K562 (cell line): ENCODE results near the gene FMNL2. TPM values are rescaled to one million over a fixed set of nuclear protein-coding genes. Genes with fewer than 3 reads are reported as not detected.

Experiments used
- ATAC-seq: fragments of 200-7000 bp; cut with Tn5 transposase; 3 replicates; pipeline ENCODE4 v1.9.1; 2020; ENCODE audit warnings: moderate library complexity
- BruUV-seq: library from RNA; stranded (reverse); fragments of 400-500 nt; replicated peaks from 2 replicates; lab custom pipeline; 2021; lab: Mats Ljungman, UMichigan
- CTCF ChIA-PET: fragments of 300-600 bp; formaldehyde crosslinking; extraction: SDS; loops from one replicate; lab custom pipeline; 2021; ENCODE audit warnings: low intra/inter-chr PET ratio; lab: Yijun Ruan, JAX
- POLR2A ChIA-PET: fragments of 300-600, 350-650 bp; sonication (Branson Sonifier 250); formaldehyde crosslinking; extraction: SDS; loops from one replicate; lab custom pipeline; 2021; ENCODE audit warnings: antibody characterized with exemption, inconsistent platforms; lab: Yijun Ruan, JAX
- DNase-seq, 4 experiments: peaks; one replicate each; pipeline versions ENCODE4 v3.0.0 to v3.0.0-alpha.2; 2011 to 2018; ENCODE audit warnings: low spot score in 3 of 4, mixed read lengths in 3 of 4; ENCODE audit errors: extremely low read depth in 1 of 4
- FAIRE-seq: peaks from 2 replicates; lab custom pipeline; 2011; peaks lifted over from hg19 to GRCh38; lab: Jason Lieb, UNC
- H2AFZ ChIP-seq: 2 replicates; pipeline ENCODE4 v1.6.0; 2011; ENCODE audit warnings: low read depth, low read length, control low read depth, inconsistent platforms
- H3K27ac ChIP-seq: fragments of 200-600 bp; 3 replicates; pipeline ENCODE4 v1.8.0; 2011; ENCODE audit warnings: low read depth, mild to moderate bottlenecking, control low read depth, inconsistent platforms, low read length, moderate library complexity, mixed read lengths; ENCODE audit errors: extremely low read depth
- H3K27me3 ChIP-seq, 2 experiments: fragments of 300-600 bp in 1 of 2; 2 replicates in 1 of 2; 3 replicates in 1 of 2; pipeline versions ENCODE4 v1.6.0 to v1.8.0; 2011; ENCODE audit warnings: inconsistent platforms in 2 of 2, low read length in 2 of 2, mild to moderate bottlenecking in 1 of 2, mixed read lengths in 1 of 2, moderate library complexity in 1 of 2; ENCODE audit not compliant: control insufficient read depth in 2 of 2, insufficient read depth in 2 of 2
- H3K36me3 ChIP-seq: fragments of 300-600 bp; 3 replicates; pipeline ENCODE4 v1.8.0; 2011; ENCODE audit warnings: mild to moderate bottlenecking, low read length, inconsistent platforms; ENCODE audit not compliant: control insufficient read depth, insufficient read depth
- H3K4me1 ChIP-seq, 2 experiments: fragments of 200-600 bp in 1 of 2; replicated peaks in 1 of 2; 2 replicates in 1 of 2; 3 replicates in 1 of 2; pipeline versions ENCODE4 v1.5.1 to v1.8.0; 2011; ENCODE audit warnings: inconsistent platforms in 2 of 2, low read length in 2 of 2, mild to moderate bottlenecking in 1 of 2, mixed read lengths in 1 of 2, moderate library complexity in 1 of 2; ENCODE audit not compliant: control insufficient read depth in 2 of 2, insufficient read depth in 2 of 2
- H3K4me2 ChIP-seq: 2 replicates; pipeline ENCODE4 v1.6.1; 2011; ENCODE audit warnings: low read length, control low read depth, inconsistent platforms, mixed read lengths; ENCODE audit not compliant: insufficient read depth
- H3K4me3 ChIP-seq: fragments of 200-600 bp; sonication (generic), shearing (Covaris generic); 2 replicates; pipeline ENCODE4 v1.5.1; 2016; ENCODE audit warnings: control low read depth, inconsistent platforms
- H3K79me2 ChIP-seq: fragments of 200-600 bp; 3 replicates; pipeline ENCODE4 v1.8.0; 2011; ENCODE audit warnings: low read length, inconsistent platforms; ENCODE audit not compliant: control insufficient read depth, insufficient read depth
- H3K9ac ChIP-seq, 2 experiments: 2 replicates each; pipeline versions ENCODE4 v1.6.0 to v1.6.1; 2011; ENCODE audit warnings: low read depth in 2 of 2, low read length in 2 of 2, control low read depth in 1 of 2, inconsistent platforms in 1 of 2, mild to moderate bottlenecking in 1 of 2, mixed read lengths in 1 of 2; ENCODE audit not compliant: insufficient read depth in 1 of 2
- H3K9me1 ChIP-seq: one replicate; pipeline ENCODE4 v1.6.0; 2011; ENCODE audit warnings: inconsistent platforms, mild to moderate bottlenecking, low read length, moderate library complexity; ENCODE audit not compliant: control insufficient read depth, insufficient read depth
- H3K9me3 ChIP-seq: replicated peaks from 2 replicates; pipeline ENCODE4 v1.5.1; 2011; ENCODE audit warnings: low read depth, low read length, inconsistent platforms; ENCODE audit not compliant: control insufficient read depth, insufficient read depth
- H4K20me1 ChIP-seq: replicated peaks from 2 replicates; pipeline ENCODE4 v1.6.1; 2011; ENCODE audit warnings: low read length, inconsistent platforms, mixed read lengths; ENCODE audit not compliant: control insufficient read depth, insufficient read depth
- ARHGAP35 ChIP-seq: fragments of 450-650 bp; IDR thresholded peaks from 2 replicates; pipeline ENCODE4 v1.6.1; 2018; ENCODE audit not compliant: partially characterized antibody
- C11orf30 ChIP-seq: fragments of 450-650 bp; IDR thresholded peaks from 2 replicates; pipeline ENCODE4 v1.6.1; 2016; ENCODE audit warnings: low read depth, mild to moderate bottlenecking
- CBFB ChIP-seq: sonication (generic); formaldehyde crosslinking; IDR thresholded peaks from 2 replicates; pipeline ENCODE4 v1.4.0; 2020; ENCODE audit warnings: mild to moderate bottlenecking, missing genetic modification reagents
- ELF1 ChIP-seq: fragments of 200-800 bp; sonication (Bioruptor generic); IDR thresholded peaks from 2 replicates; pipeline ENCODE4 v1.6.1; 2016; ENCODE audit warnings: missing genetic modification characterization, missing compliant biosample characterization
- ETS1 ChIP-seq: conservative IDR thresholded peaks from 2 replicates; pipeline ENCODE4 v1.6.1; 2011; ENCODE audit warnings: low read depth, mild to moderate bottlenecking, low read length; ENCODE audit not compliant: control insufficient read depth
- FUS ChIP-seq: fragments of 200-400 bp; formaldehyde crosslinking; optimal IDR thresholded peaks from 2 replicates; pipeline ENCODE3; 2017; ENCODE audit warnings: low read depth, low read length
- HMGN3 ChIP-seq: IDR thresholded peaks from 2 replicates; pipeline ENCODE4 v1.6.1; 2011; ENCODE audit warnings: borderline replicate concordance, low read depth, mild to moderate bottlenecking, mixed read lengths, low read length; ENCODE audit not compliant: insufficient read length; ENCODE audit errors: extremely low read depth
- MAFF ChIP-seq: IDR thresholded peaks from 2 replicates; pipeline ENCODE4 v1.6.1; 2012; ENCODE audit warnings: low read length, improper control_type of control experiment
- MAFG ChIP-seq: fragments of 450-650 bp; conservative IDR thresholded peaks from 2 replicates; pipeline ENCODE4 v1.6.1; 2016; ENCODE audit warnings: missing genetic modification characterization, missing compliant biosample characterization
- MAFK ChIP-seq: IDR thresholded peaks from 2 replicates; pipeline ENCODE4 v1.6.1; 2011; ENCODE audit warnings: low read length, improper control_type of control experiment
- NFE2 ChIP-seq: IDR thresholded peaks from 2 replicates; pipeline ENCODE4 v1.6.1; 2014; ENCODE audit warnings: antibody characterized with exemption, low read depth
- NFE2L1 ChIP-seq: fragments of 450-650 bp; IDR thresholded peaks from 2 replicates; pipeline ENCODE4 v1.6.1; 2016; ENCODE audit warnings: missing genetic modification characterization, low read depth, mild to moderate bottlenecking, missing compliant biosample characterization, moderate library complexity, borderline replicate concordance
- NONO ChIP-seq, 2 experiments: fragments of 200-400 bp in 1 of 2; fragments of 450-650 bp in 1 of 2; formaldehyde crosslinking in 1 of 2; IDR thresholded peaks; 2 replicates each; pipeline ENCODE4 v1.6.1; 2017; ENCODE audit warnings: low read depth in 2 of 2, mild to moderate bottlenecking in 2 of 2, moderate library complexity in 2 of 2, low read length in 1 of 2
- SMAD3 ChIP-seq: fragments of 450-650 bp; formaldehyde crosslinking; conservative IDR thresholded peaks from 2 replicates; pipeline ENCODE4 v1.4.0; 2020; ENCODE audit warnings: mild to moderate bottlenecking
- SMARCA5 ChIP-seq: fragments of 450-650 bp; IDR thresholded peaks from 2 replicates; pipeline ENCODE4 v1.6.1; 2016
- ZNF197 ChIP-seq: fragments of 200-800 bp; sonication (Bioruptor generic); IDR thresholded peaks from 2 replicates; pipeline ENCODE4 v1.6.1; 2016; ENCODE audit warnings: low read depth, missing genetic modification characterization, missing compliant biosample characterization
- ZNF316 ChIP-seq: fragments of 450-650 bp; IDR thresholded peaks from 2 replicates; pipeline ENCODE4 v1.6.1; 2016
- WGBS: fragments of 100-300 bp; shearing (Covaris generic); methylation state at CpG from one replicate; pipeline ENCODE4 v1.1.6; 2016; ENCODE audit warnings: low coverage, mixed read lengths; ENCODE audit not compliant: insufficient coverage; ENCODE audit errors: missing lambda C conversion rate; 5-methylcytosine and 5-hydroxymethylcytosine counted together
- in situ Hi-C: fragments of 300-500 bp; cut with MboI; formaldehyde crosslinking; loops from 4 replicates; pipeline ENCODE4 v1.15.0; 2018; ENCODE audit warnings: inconsistent platforms, mixed read lengths
- intact Hi-C: fragments of 100-400 bp; cut with micrococcal nuclease; formaldehyde crosslinking; loops from 2 replicates; pipeline ENCODE4 v1.14.2; 2022
- polyA plus RNA-seq, 8 experiments: library from polyadenylated mRNA; depleted of rRNA in 4 of 8; stranded (reverse) in 5 of 8; unstranded in 3 of 8; fragments of >200 nt; fragmentation: Nextera tagmentation in 2 of 8; fragmentation: Illumina TruSeq in 1 of 8; extraction: Ambion mirVana in 2 of 8; extraction: Trizol in 1 of 8; gene quantifications; 2 replicates each; pipeline versions ENCODE4 v1.2.1 to v1.2.3, GENCODE V29; 2011 to 2014; ENCODE audit warnings: inconsistent platforms in 1 of 8, missing spikeins in 1 of 8
- total RNA-seq, 7 experiments: library from RNA; depleted of rRNA in 6 of 7; stranded (reverse); fragments of >200 nt in 6 of 7; fragmentation: Illumina TruSeq in 2 of 7; extraction: Trizol in 2 of 7; gene quantifications; 2 replicates each; pipeline versions ENCODE4 v1.2.1 to v1.2.3, GENCODE V29; 2011 to 2021; ENCODE audit warnings: low replicate concordance in 1 of 7

The FMNL2 gene
- total and polyA plus RNA-seq, 9 of the 15 experiments (the other 6 are each of a cell fraction or from before 2014, with no cell fraction given), result 0.15 to 0.49 (median 0.24) TPM; not detected in 1

- no peaks in the 10 kb centered on the region for H3K9me3 ChIP-seq
- H2AFZ ChIP-seq, result no peak overlapping the region
- no TSS peak for BruUV-seq
- H3K27me3 ChIP-seq, result no peaks in the 10 kb centered on the region
- H4K20me1 ChIP-seq, result no peaks in the 10 kb centered on the region; the same call in 1 of the 2 replicates
- H3K4me1 ChIP-seq, result no peaks in the 10 kb centered on the region
- no peaks in the 10 kb centered on the region for H3K36me3 ChIP-seq
- no peak overlapping the region for H3K9ac ChIP-seq
- POLR2A ChIA-PET, result no interaction called here
- no peak overlapping the region for H3K4me3 ChIP-seq
- H3K9me1 ChIP-seq, result no peaks in the 10 kb centered on the region
- ATAC-seq, result no peak
- TF ChIP-seq SMAD3 (no peak), CBFB (CRISPR knock-in tag) (no peak), SMARCA5 (no peak), ZNF197 (CRISPR knock-in tag) (no peak), HMGN3 (no peak), NONO (IDR thresholded peaks at IDR 0.05; ENCODE audit: low read depth in 2 of 2, low read length in 1 of 2) (no peak), NFE2L1 (tag) (peak; percentile 61), ARHGAP35 (no peak), C11orf30 (peak; percentile 87), MAFK (peak; percentile 49; the same call in 1 of the 2 replicates), ZNF316 (peak; percentile 94), MAFF (peak; percentile 72), NFE2 (peak; percentile 72), ETS1 (no peak), MAFG (tag) (peak; percentile 92), ELF1 (no peak), FUS (no peak)
- TF ChIP-seq, all 486 proteins: peak for 7
- Histone ChIP-seq H3K79me2 (no peaks in the 10 kb centered on the region), H3K27ac (no peak overlapping the region), H3K4me2 (no peak overlapping the region)
- 0% methylated on average over 1 of the region's 1 CpG for WGBS
- CTCF ChIA-PET, result no interaction called here
- intact Hi-C loops, result no loop called here
- DNase-seq (peak in 1 of 4 experiments; percentile 2), FAIRE-seq (no peak)
- in situ Hi-C loops, result no loop called here
Observed at GRCh38 chr2:152298754-152299153, 36.2 kb upstream of the FMNL2 start.
